ENCODE results near the gene RUNX3. TPM values are rescaled to one million over a fixed set of nuclear protein-coding genes. Genes with fewer than 3 reads are reported as not detected.

RUNX3 gene
- polyA plus RNA-seq, 1 donor (not counting 4 experiments of a cell fraction or from before 2014, with no cell fraction given): not detected

- Histone ChIP-seq H2AFZ (ENCODE audit: control insufficient read depth, low read length) (no peak overlapping the region), H3K27me3 (ENCODE audit: control insufficient read depth, extremely low read depth, insufficient read depth, low read length) (peaks cover 3% of the 10 kb centered on the region)
Measured at GRCh38 chr1:24875991-24876506, 54.0 kb downstream of the RUNX3 start.

GRCh38 chr1:24875257-24875656 is 54.8 kb downstream of the RUNX3 start:
- no peaks in the 10 kb centered on the region for H3K36me3 ChIP-seq (ENCODE audit: control insufficient read depth in 2 of 2, extremely low read depth in 1 of 2, insufficient read depth in 2 of 2, low read length in 2 of 2)
- no peak overlapping the region for H3K4me2 ChIP-seq (ENCODE audit: control insufficient read depth, extremely low read depth, insufficient read depth, low read depth, low read length)
- H3K79me2 ChIP-seq (ENCODE audit: control insufficient read depth, insufficient read depth, low read length): no peaks in the 10 kb centered on the region
- peaks cover 2% of the 10 kb centered on the region for H4K20me1 ChIP-seq (ENCODE audit: control insufficient read depth, extremely low read depth, insufficient read depth, low read length)
- H3K9ac ChIP-seq (ENCODE audit: control insufficient read depth, extremely low read depth, insufficient read depth, low read length): no peak overlapping the region
- no peak overlapping the region for H3K27ac ChIP-seq (ENCODE audit: control insufficient read depth, insufficient read depth, low read length)
- H3K4me3 ChIP-seq (ENCODE audit: control insufficient read depth in 2 of 3, extremely low read depth in 1 of 3, insufficient read depth in 2 of 3, low read depth in 1 of 3, low read length in 3 of 3): no peak overlapping the region
- DNase-seq (ENCODE audit: low read depth, low spot score): no peak
- H3K9me1 ChIP-seq (ENCODE audit: control insufficient read depth, extremely low read depth, insufficient read depth, low read length): no peaks in the 10 kb centered on the region
- H3K27me3 ChIP-seq (ENCODE audit: control insufficient read depth, extremely low read depth, insufficient read depth, low read length): peaks cover 3% of the 10 kb centered on the region
- H2AFZ ChIP-seq (ENCODE audit: control insufficient read depth, low read length): no peak overlapping the region
- FAIRE-seq: no peak
- peaks cover 13% of the 10 kb centered on the region for H3K4me1 ChIP-seq (ENCODE audit: control insufficient read depth, extremely low read depth, insufficient read depth, low read length)
- no peaks in the 10 kb centered on the region for H3K9me3 ChIP-seq (ENCODE audit: control insufficient read depth, low read depth, low read length)
- dilution Hi-C loops (cut with MboI; ENCODE audit: extremely low pct_ligation_motif_present, low sequenced_read_pairs): no loop called here
- TF ChIP-seq EZH2 (IDR thresholded peaks at IDR 0.05; ENCODE audit: low read length) (no peak), CTCF (optimal IDR thresholded peaks at IDR 0.05 in 1 of 3, IDR thresholded peaks at IDR 0.05 in 1 of 3, conservative IDR thresholded peaks at IDR 0.05 in 1 of 3; ENCODE audit: extremely low read depth in 1 of 3, insufficient read depth in 2 of 3, low read length in 3 of 3) (no peak)

More at GRCh38 chr1:24875991-24876506, 54.0 kb downstream of the RUNX3 start:
- Histone ChIP-seq H3K36me3 (ENCODE audit: control insufficient read depth in 2 of 2, extremely low read depth in 1 of 2, insufficient read depth in 2 of 2, low read length in 2 of 2) (no peaks in the 10 kb centered on the region), H3K4me3 (ENCODE audit: control insufficient read depth in 2 of 3, extremely low read depth in 1 of 3, insufficient read depth in 2 of 3, low read depth in 1 of 3, low read length in 3 of 3) (no peak overlapping the region), H3K4me2 (ENCODE audit: control insufficient read depth, extremely low read depth, insufficient read depth, low read depth, low read length) (no peak overlapping the region), H3K27ac (ENCODE audit: control insufficient read depth, insufficient read depth, low read length) (no peak overlapping the region), H3K9me3 (ENCODE audit: control insufficient read depth, low read depth, low read length) (no peaks in the 10 kb centered on the region), H3K4me1 (ENCODE audit: control insufficient read depth, extremely low read depth, insufficient read depth, low read length) (peaks cover 13% of the 10 kb centered on the region), H3K9ac (ENCODE audit: control insufficient read depth, extremely low read depth, insufficient read depth, low read length) (no peak overlapping the region), H3K79me2 (ENCODE audit: control insufficient read depth, insufficient read depth, low read length) (no peaks in the 10 kb centered on the region), H3K9me1 (ENCODE audit: control insufficient read depth, extremely low read depth, insufficient read depth, low read length) (no peaks in the 10 kb centered on the region), H4K20me1 (ENCODE audit: control insufficient read depth, extremely low read depth, insufficient read depth, low read length) (peaks cover 2% of the 10 kb centered on the region)
- TF ChIP-seq CTCF (optimal IDR thresholded peaks at IDR 0.05 in 1 of 3, IDR thresholded peaks at IDR 0.05 in 1 of 3, conservative IDR thresholded peaks at IDR 0.05 in 1 of 3; ENCODE audit: extremely low read depth in 1 of 3, insufficient read depth in 2 of 3, low read length in 3 of 3): no peak
- no peak for TF ChIP-seq EZH2 (IDR thresholded peaks at IDR 0.05; ENCODE audit: low read length)
- DNase-seq (ENCODE audit: low read depth, low spot score) (no peak), FAIRE-seq (no peak)
- dilution Hi-C loops (cut with MboI; ENCODE audit: extremely low pct_ligation_motif_present, low sequenced_read_pairs): no loop called here

All from keratinocyte (primary cell).